ENCODE results near the gene FBN2.

GRCh38 chr5:128426090-128426534 lies 111.9 kb downstream of the FBN2 start:
- TF ChIP-seq POLR2AphosphoS5 (IDR thresholded peaks at IDR 0.05) (no peak), CTCF (IDR thresholded peaks at IDR 0.05; ENCODE audit: poor library complexity, severe bottlenecking) (no peak)
